Heart left ventricle (tissue), 13 donors: ENCODE data around the gene HIP1.

ENCODE experiments used
- CTCF ChIP-seq, 12 donors: fragments of 200-600 bp; sonication (generic) in 4 of 12; IDR thresholded peaks; one replicate each; pipeline versions ENCODE4 v1.5.0 to v1.8.0; 2018 to 2022; ENCODE audit warnings: antibody characterized with exemption in 12 of 12, mild to moderate bottlenecking in 5 of 12
- POLR2A ChIP-seq, 2 donors: fragments of 450-650 bp; IDR thresholded peaks; one replicate each; pipeline ENCODE4 v1.6.1; 2017; ENCODE audit warnings: antibody characterized with exemption in 2 of 2, mild to moderate bottlenecking in 2 of 2, moderate library complexity in 2 of 2
- donor health status: ischemic (EF 13 %, LVEDD 7.1; RV severe dilation, severe dysfunction).
- donor health status: DM: no; HTN: yes; CAD: no.
- donor health status: DM: no; HTN: no; CAD: no.
- donor health status: ischemic (EF 25% LVEDD 6.9; RV normal size, moderate dysfunction).
- donor health status: ischemic (EF 25% LVEDD 5.7; RV mildly dilated, moderate dysfunction).
- donor health status: ischemic (EF 35%, LVEDD 5.7; RV mildly dilated, moderate dysfunction).
- donor health status: nonischemic (EF 11% LVEDD 7.7; RV severe dilation, severe dysfunction).
- donor health status: DM: yes; HTN: yes; CAD: no.
- donor health status: PGD.
- donor health status: ischemic (EF 29% LVEDD 5.4; RV normal size, mild dysfunction).
- donor health status: nonischemic (EF 23%, LVEDD 6.1; RV moderate dilation, normal function).

DNA sequence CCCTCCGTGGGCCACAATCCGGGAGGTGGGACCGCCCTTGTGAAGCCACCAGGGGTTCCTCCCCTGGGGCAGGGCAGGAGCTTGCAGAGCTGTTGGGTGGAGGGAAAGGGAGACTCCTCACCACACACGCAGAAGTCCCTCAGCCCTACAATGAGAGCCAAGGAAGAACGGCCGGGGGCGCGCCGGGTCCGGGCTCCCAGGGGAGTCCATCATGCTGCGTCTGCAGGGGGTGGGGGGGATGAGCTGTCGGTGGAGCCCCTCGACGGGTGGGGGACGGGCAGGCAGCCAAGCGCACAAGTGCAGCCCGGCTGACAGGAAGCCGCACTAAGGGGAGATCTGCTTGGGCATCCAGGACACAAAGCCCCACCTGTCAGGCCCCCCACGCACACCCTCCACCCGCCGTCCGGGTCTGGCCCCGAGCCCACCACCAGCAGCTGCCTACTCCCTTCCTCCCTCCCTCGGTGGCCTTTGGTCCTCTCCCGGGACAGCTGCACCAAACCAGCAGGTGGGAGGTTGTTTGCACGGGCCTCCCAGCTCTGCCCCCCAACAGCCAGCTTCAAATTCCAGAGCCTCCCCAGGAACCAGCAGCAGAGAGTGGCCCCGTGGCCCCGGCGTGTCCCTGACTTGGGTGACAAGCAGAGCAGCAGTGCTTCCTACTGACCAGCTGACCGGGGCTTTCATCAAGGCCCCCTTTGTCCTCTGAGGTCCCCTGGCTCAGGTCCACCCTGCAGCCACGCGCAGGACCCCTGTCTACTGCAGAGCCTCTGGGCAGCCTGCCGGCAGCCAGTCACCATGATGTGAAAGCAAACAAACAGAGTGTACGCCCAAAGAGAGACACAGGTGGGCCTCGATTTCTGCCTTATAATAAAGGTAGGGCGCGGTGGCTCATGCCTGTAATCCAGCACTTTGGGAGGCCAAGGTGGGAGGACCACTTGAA is 50.3 kb downstream of the HIP1 start:
- TF ChIP-seq CTCF (IDR thresholded peaks at IDR 0.05) (no peak), POLR2A (IDR thresholded peaks at IDR 0.05) (no peak)
